Adrenal gland (tissue), 12 donors: ENCODE results near the gene DES. TPM values are rescaled to one million over a fixed set of nuclear protein-coding genes. Genes with fewer than 3 reads are reported as not detected.
A peak's percentile ranks its signal among the peaks of the same experiment; 100 is the strongest.

Experiments used
- DNase-seq, 7 donors: peaks; one replicate each; pipeline ENCODE4 v3.0.0-alpha.2; 2019 to 2020
- H3K27ac ChIP-seq, 5 donors: fragments of 200-600 bp; sonication (generic) in 4 of 5; 1 replicate in 3 of 5; 2 replicates in 2 of 5; pipeline versions ENCODE4 v1.5.1 to v1.8.0; 2016 to 2020; ENCODE audit warnings: mild to moderate bottlenecking in 1 of 5
- H3K27me3 ChIP-seq: fragments of 200-600 bp; 2 replicates; pipeline ENCODE4 v1.8.0; 2021
- H3K36me3 ChIP-seq, 2 donors: fragments of 200-600 bp; replicated peaks in 1 of 2; 1 replicate in 1 of 2; 2 replicates in 1 of 2; pipeline versions ENCODE4 v1.5.1 to v1.8.0; 2018 to 2022
- H3K4me1 ChIP-seq, 2 donors: fragments of 200-600 bp; replicated peaks in 1 of 2; 1 replicate in 1 of 2; 2 replicates in 1 of 2; pipeline versions ENCODE4 v1.5.1 to v1.8.0; 2018 to 2021
- H3K4me3 ChIP-seq, 4 donors: fragments of 200-600 bp; sonication (generic) in 3 of 4; one replicate each; pipeline ENCODE4 v1.5.1; 2016 to 2018
- H3K9me3 ChIP-seq, 3 donors: fragments of 200-600 bp; sonication (generic) in 1 of 3; replicated peaks in 1 of 3; 1 replicate in 2 of 3; 2 replicates in 1 of 3; pipeline versions ENCODE4 v1.5.1 to v1.8.0; 2016 to 2021
- CTCF ChIP-seq, 6 experiments: fragments of 450-650 bp in 4 of 6; fragments of 200-600 bp in 2 of 6; sonication (generic) in 1 of 6; IDR thresholded peaks; 1 replicate in 5 of 6; 2 replicates in 1 of 6; pipeline versions ENCODE4 v1.5.1 to v1.8.0; 2016 to 2021; ENCODE audit warnings: antibody characterized with exemption in 6 of 6, mild to moderate bottlenecking in 2 of 6, moderate library complexity in 1 of 6
- POLR2A ChIP-seq, 2 donors: fragments of 450-650 bp; IDR thresholded peaks; one replicate each; pipeline ENCODE4 v1.6.1; 2017; ENCODE audit warnings: antibody characterized with exemption in 2 of 2, mild to moderate bottlenecking in 2 of 2, moderate library complexity in 1 of 2
- WGBS, 4 donors: extraction: QIAGEN DNeasy Blood & Tissue Kit in 2 of 4; methylation state at CpG; one replicate each; pipeline versions ENCODE4 v1.1.5 to v1.1.7; 2013 to 2017; 5-methylcytosine and 5-hydroxymethylcytosine counted together
- intact Hi-C, 2 donors: fragments of 100-400 bp; cut with DNase I; formaldehyde crosslinking; loops; one replicate each; pipeline versions ENCODE4 v1.14.1 to v1.15.0; 2022 to 2023
- polyA plus RNA-seq, 3 donors: library from polyadenylated mRNA; stranded (reverse); fragments of 200-250 nt in 2 of 3; fragments of 350-450 nt in 1 of 3; fragmentation: Illumina TruSeq in 1 of 3; extraction: RNeasy Lipid Tissue Mini Kit (QIAGEN cat#74804) in 1 of 3; gene quantifications; one replicate each; pipeline ENCODE4 v1.2.3, GENCODE V29; 2013 to 2014
- total RNA-seq, 9 donors: library from RNA; depleted of rRNA in 4 of 9; stranded (reverse); fragments of >200 nt in 4 of 9; fragments of 120-200 nt in 1 of 9; fragmentation: NEBNext Ultra II Directional in 1 of 9; extraction: Animal tissue kit (Norgen Biotek cat#: 25700) in 1 of 9; gene quantifications; one replicate each; pipeline versions ENCODE4 v1.1.0 to v1.2.4, GENCODE V29; 2013 to 2023
- donor health status: healthy with polysubstance abuse.
- donor health status: Bipolar disorder and iron deficiency.
- donor health status: DM: yes; HTN: yes; CAD: no.
- donor health status: DM: no; HTN: no; CAD: no.
- donor health status: DM: no; HTN: no; CAD: no.
- donor health status: DM: yes; HTN: yes; CAD: no.

DES gene
- total and polyA plus RNA-seq, 12 donors = 0.94 to 283 (median 11.4) TPM

- intact Hi-C loops = no loop called here
- Histone ChIP-seq H3K36me3 (no peaks in the 10 kb centered on the region), H3K27ac (peak overlapping the region in 2 of 5 donors; percentile 10 to 65), H3K4me3 (no peak overlapping the region), H3K4me1 (peaks cover 0 to 12% of the 10 kb centered on the region in 2 donors), H3K27me3 (peaks cover 24% of the 10 kb centered on the region), H3K9me3 (no peaks in the 10 kb centered on the region)
- no peak for TF ChIP-seq CTCF (IDR thresholded peaks at IDR 0.05)
- no peak for TF ChIP-seq POLR2A (IDR thresholded peaks at IDR 0.05)
- WGBS, 4 donors = 69 to 90% (median 85%) methylated on average over 7 to 23 of the region's 23 CpGs
- DNase-seq = peak in 1 of 7 donors; percentile 72
Observed at GRCh38 chr2:219444566-219445091, 26.5 kb downstream of the DES start.

DNA sequence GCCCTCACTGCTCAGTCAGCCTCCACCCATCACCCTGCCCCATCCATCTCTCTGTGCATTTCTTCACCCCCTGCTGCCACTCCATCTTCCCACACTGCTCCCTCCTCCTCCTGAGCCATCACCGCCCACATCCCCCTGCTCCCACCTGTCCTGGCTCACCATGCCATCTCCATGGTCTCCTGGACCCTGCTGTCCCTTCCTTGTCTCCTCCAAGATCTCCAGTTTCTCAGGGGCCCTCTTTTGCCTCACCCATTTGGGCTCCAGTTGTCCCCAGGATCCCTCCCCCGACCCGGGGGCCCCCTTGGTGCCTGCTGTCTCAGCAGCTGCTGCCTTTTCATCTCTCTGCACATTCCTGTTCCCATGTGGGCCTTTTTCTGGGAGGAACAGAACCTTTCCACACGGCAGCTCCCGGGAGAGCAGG, 27.1 kb downstream of the DES start:
- TF ChIP-seq CTCF (IDR thresholded peaks at IDR 0.05) (no peak), POLR2A (IDR thresholded peaks at IDR 0.05) (no peak)
- Histone ChIP-seq H3K4me3 (no peak overlapping the region), H3K9me3 (no peaks in the 10 kb centered on the region), H3K27me3 (peaks cover 24% of the 10 kb centered on the region), H3K36me3 (no peaks in the 10 kb centered on the region), H3K27ac (peak overlapping the region in 2 of 5 donors; percentile 10 to 65), H3K4me1 (peaks cover 0 to 12% of the 10 kb centered on the region in 2 donors)
- intact Hi-C loops = no loop called here
- no peak for DNase-seq
- WGBS, 4 donors = 50 to 79% (median 71%) methylated on average over 5 of the region's 5 CpGs

GRCh38 chr2:219446101-219446504, 27.9 kb downstream of the DES start:
- 42 to 53% (median 49%) methylated on average over 4 to 6 of the region's 6 CpGs for WGBS, 4 donors
- Histone ChIP-seq H3K4me1 (peaks cover 0 to 12% of the 10 kb centered on the region in 2 donors), H3K27ac (peak overlapping the region in 2 of 5 donors; percentile 40 to 65), H3K36me3 (no peaks in the 10 kb centered on the region), H3K9me3 (no peaks in the 10 kb centered on the region), H3K4me3 (no peak overlapping the region), H3K27me3 (peaks cover 24% of the 10 kb centered on the region)
- no peak for TF ChIP-seq CTCF (IDR thresholded peaks at IDR 0.05)
- TF ChIP-seq POLR2A (IDR thresholded peaks at IDR 0.05) = no peak
- peak in 4 of 7 donors; percentile 19 to 89 (median 44) for DNase-seq
- intact Hi-C loops = no loop called here

DNA sequence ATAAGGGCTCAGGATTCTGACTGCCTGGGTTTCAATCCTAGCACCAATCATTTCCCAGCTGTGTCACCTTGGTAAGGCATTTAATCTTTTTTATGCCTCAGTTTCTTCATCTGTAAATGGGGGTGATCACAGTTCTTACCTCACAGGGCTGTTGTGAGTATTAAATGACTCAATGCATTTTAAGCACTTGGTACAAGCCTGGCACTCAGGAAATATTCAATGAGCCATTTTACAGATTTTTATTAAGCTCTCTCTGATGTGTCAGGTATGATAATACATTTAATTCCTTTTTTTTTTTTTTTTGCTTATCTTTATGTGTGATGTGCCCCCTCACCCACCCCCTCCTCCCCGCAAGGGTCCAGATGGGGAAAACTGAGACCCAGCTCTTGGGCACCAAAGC, 28.5 kb downstream of the DES start:
- 63 to 100% (median 86%) methylated on average over 1 of the region's 1 CpG for WGBS, 4 donors
- no peak for DNase-seq
- TF ChIP-seq POLR2A (IDR thresholded peaks at IDR 0.05) (no peak), CTCF (IDR thresholded peaks at IDR 0.05) (no peak)
- no peak overlapping the region for H3K4me3 ChIP-seq
- H3K9me3 ChIP-seq = no peaks in the 10 kb centered on the region
- intact Hi-C loops = no loop called here
- H3K4me1 ChIP-seq = peaks cover 0 to 6% of the 10 kb centered on the region in 2 donors
- no peaks in the 10 kb centered on the region for H3K36me3 ChIP-seq
- peaks cover 19% of the 10 kb centered on the region for H3K27me3 ChIP-seq
- H3K27ac ChIP-seq = peak overlapping the region in 1 of 5 donors; percentile 65
